ENCODE data around the gene PECR. TPM values are rescaled to one million over a fixed set of nuclear protein-coding genes. Genes with fewer than 3 reads are reported as not detected.

Gene PECR
- total and polyA plus RNA-seq, 9 of the 15 experiments (the other 6 are each of a cell fraction or from before 2014, with no cell fraction given), result 1.1 to 10.3 (median 8.2) TPM

DNA sequence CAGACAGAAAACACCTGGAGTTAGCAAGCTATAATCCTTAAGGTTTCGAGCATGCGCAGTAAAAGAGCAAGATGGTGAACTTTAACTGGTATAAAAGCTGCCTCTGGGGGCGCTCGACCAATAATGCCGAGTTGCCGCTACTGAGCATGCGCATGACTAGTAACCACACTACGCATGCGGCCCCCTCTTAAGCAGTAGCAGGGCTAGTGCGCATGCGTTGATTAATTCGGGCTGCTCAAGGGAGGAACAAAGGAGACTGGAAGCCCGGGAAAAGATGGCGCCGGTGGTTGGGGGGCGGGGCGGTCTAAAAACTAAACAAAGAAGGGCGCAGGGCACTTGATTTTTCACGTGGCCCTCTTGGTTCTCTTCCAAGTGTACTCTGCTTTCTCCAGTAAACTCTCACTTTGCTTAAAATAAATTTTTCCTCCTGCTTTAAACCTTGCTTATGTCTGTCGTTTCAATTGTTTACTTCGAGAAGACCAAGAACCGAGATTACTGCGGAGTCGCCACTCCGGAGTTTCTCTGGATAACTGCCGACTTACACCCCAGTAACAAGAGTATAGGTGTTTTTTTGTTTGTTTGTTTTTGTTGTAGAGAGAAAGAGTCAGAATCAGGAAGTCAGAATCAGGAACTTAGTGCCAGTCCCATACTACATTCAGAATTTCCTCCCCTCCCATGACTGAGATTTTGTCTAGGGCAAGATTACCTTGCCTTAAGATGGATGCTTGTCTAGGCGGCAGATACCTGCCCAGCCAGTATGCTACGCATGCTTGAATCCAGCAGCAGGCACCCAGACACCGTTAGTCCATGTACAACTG is 33.3 kb upstream of the PECR start (continued):
- TF ChIP-seq, protein P1, sequence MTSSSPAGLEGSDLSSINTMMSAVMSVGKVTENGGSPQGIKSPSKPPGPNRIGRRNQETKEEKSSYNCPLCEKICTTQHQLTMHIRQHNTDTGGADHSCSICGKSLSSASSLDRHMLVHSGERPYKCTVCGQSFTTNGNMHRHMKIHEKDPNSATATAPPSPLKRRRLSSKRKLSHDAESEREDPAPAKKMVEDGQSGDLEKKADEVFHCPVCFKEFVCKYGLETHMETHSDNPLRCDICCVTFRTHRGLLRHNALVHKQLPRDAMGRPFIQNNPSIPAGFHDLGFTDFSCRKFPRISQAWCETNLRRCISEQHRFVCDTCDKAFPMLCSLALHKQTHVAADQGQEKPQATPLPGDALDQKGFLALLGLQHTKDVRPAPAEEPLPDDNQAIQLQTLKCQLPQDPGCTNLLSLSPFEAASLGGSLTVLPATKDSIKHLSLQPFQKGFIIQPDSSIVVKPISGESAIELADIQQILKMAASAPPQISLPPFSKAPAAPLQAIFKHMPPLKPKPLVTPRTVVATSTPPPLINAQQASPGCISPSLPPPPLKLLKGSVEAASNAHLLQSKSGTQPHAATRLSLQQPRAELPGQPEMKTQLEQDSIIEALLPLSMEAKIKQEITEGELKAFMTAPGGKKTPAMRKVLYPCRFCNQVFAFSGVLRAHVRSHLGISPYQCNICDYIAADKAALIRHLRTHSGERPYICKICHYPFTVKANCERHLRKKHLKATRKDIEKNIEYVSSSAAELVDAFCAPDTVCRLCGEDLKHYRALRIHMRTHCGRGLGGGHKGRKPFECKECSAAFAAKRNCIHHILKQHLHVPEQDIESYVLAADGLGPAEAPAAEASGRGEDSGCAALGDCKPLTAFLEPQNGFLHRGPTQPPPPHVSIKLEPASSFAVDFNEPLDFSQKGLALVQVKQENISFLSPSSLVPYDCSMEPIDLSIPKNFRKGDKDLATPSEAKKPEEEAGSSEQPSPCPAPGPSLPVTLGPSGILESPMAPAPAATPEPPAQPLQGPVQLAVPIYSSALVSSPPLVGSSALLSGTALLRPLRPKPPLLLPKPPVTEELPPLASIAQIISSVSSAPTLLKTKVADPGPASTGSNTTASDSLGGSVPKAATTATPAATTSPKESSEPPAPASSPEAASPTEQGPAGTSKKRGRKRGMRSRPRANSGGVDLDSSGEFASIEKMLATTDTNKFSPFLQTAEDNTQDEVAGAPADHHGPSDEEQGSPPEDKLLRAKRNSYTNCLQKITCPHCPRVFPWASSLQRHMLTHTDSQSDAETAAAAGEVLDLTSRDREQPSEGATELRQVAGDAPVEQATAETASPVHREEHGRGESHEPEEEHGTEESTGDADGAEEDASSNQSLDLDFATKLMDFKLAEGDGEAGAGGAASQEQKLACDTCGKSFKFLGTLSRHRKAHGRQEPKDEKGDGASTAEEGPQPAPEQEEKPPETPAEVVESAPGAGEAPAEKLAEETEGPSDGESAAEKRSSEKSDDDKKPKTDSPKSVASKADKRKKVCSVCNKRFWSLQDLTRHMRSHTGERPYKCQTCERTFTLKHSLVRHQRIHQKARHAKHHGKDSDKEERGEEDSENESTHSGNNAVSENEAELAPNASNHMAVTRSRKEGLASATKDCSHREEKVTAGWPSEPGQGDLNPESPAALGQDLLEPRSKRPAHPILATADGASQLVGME (CRISPR knock-in tag; IDR thresholded peaks at IDR 0.05), result no peak
- TF ChIP-seq ZFP1 (CRISPR knock-in tag; IDR thresholded peaks at IDR 0.05), result no peak
- TF ChIP-seq PATZ1 (CRISPR knock-in tag; IDR thresholded peaks at IDR 0.05; ENCODE audit: borderline replicate concordance), result no peak
- peak; percentile 84 for TF ChIP-seq ERF (CRISPR knock-in tag; IDR thresholded peaks at IDR 0.05)
- TF ChIP-seq NR2C1 (IDR thresholded peaks at IDR 0.05), result no peak
- no peak for TF ChIP-seq NR2C1 (tag; IDR thresholded peaks at IDR 0.05)
- TF ChIP-seq ZKSCAN1 (IDR thresholded peaks at IDR 0.05; ENCODE audit: low read depth, low read length), result no peak
- TF ChIP-seq, protein P2, sequence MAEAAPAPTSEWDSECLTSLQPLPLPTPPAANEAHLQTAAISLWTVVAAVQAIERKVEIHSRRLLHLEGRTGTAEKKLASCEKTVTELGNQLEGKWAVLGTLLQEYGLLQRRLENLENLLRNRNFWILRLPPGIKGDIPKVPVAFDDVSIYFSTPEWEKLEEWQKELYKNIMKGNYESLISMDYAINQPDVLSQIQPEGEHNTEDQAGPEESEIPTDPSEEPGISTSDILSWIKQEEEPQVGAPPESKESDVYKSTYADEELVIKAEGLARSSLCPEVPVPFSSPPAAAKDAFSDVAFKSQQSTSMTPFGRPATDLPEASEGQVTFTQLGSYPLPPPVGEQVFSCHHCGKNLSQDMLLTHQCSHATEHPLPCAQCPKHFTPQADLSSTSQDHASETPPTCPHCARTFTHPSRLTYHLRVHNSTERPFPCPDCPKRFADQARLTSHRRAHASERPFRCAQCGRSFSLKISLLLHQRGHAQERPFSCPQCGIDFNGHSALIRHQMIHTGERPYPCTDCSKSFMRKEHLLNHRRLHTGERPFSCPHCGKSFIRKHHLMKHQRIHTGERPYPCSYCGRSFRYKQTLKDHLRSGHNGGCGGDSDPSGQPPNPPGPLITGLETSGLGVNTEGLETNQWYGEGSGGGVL (CRISPR knock-in tag; IDR thresholded peaks at IDR 0.05), result no peak
- TF ChIP-seq NUFIP1 (IDR thresholded peaks at IDR 0.05; ENCODE audit: partially characterized antibody), result no peak
- TF ChIP-seq NFIC (IDR thresholded peaks at IDR 0.05), result peak; percentile 25
- TF ChIP-seq RBM17 (IDR thresholded peaks at IDR 0.05; ENCODE audit: borderline replicate concordance, low read depth, low read length), result no peak
- TF ChIP-seq ATF2 (CRISPR knock-in tag; IDR thresholded peaks at IDR 0.05), result no peak
- TF ChIP-seq, protein P3, sequence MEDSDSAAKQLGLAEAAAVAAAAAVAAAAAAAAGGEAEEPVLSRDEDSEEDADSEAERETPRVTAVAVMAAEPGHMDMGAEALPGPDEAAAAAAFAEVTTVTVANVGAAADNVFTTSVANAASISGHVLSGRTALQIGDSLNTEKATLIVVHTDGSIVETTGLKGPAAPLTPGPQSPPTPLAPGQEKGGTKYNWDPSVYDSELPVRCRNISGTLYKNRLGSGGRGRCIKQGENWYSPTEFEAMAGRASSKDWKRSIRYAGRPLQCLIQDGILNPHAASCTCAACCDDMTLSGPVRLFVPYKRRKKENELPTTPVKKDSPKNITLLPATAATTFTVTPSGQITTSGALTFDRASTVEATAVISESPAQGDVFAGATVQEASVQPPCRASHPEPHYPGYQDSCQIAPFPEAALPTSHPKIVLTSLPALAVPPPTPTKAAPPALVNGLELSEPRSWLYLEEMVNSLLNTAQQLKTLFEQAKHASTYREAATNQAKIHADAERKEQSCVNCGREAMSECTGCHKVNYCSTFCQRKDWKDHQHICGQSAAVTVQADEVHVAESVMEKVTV (CRISPR knock-in tag; IDR thresholded peaks at IDR 0.05), result no peak
